Measurements from ENCODE around the gene TRANK1.

Gene TRANK1

DNA sequence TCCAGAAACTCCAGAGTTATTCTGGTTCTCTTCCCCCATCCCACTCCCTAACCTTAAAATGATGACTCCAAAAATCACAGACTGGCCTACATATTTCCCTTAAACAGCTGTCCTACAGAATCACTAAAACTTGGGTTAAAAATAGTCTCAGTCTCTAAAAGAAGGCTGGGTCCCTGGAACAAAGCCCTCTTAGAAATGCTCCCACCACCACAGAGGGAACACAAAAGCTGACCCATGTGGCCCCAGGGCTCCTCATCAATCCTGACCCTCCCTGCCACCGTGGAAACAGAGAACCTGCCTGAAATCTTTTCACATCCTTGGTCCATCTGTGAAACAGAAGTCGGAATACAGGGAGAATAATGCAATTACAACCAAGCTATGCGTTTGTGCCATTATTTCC, 124.8 kb downstream of the TRANK1 start:
- ChIA-PET POLR2A (no interaction called here), CTCF (interaction anchor here (0.8 to 1.0 kb wide), 3 partner anchors 10 to 139 kb away, joined by 3 read pairs; no protein-coding TSS in a partner anchor)
- no peak for DNase-seq (ENCODE audit: low read depth, low spot score)
- no peak overlapping the region for H3K4me3 ChIP-seq (ENCODE audit: low read depth, low read length)
- TF ChIP-seq, protein P1, sequence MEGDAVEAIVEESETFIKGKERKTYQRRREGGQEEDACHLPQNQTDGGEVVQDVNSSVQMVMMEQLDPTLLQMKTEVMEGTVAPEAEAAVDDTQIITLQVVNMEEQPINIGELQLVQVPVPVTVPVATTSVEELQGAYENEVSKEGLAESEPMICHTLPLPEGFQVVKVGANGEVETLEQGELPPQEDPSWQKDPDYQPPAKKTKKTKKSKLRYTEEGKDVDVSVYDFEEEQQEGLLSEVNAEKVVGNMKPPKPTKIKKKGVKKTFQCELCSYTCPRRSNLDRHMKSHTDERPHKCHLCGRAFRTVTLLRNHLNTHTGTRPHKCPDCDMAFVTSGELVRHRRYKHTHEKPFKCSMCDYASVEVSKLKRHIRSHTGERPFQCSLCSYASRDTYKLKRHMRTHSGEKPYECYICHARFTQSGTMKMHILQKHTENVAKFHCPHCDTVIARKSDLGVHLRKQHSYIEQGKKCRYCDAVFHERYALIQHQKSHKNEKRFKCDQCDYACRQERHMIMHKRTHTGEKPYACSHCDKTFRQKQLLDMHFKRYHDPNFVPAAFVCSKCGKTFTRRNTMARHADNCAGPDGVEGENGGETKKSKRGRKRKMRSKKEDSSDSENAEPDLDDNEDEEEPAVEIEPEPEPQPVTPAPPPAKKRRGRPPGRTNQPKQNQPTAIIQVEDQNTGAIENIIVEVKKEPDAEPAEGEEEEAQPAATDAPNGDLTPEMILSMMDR (IDR thresholded peaks at IDR 0.05; ENCODE audit: insufficient read depth, low read length, missing control alignments): no peak

- TF ChIP-seq, protein P1 (IDR thresholded peaks at IDR 0.05; ENCODE audit: insufficient read depth, low read length, missing control alignments): no peak
- DNase-seq (ENCODE audit: low read depth, low spot score): no peak
- POLR2A ChIA-PET: no interaction called here
- no peak overlapping the region for H3K4me3 ChIP-seq (ENCODE audit: low read depth, low read length)
- CTCF ChIA-PET: interaction anchor here (0.7 to 0.9 kb wide), 2 partner anchors 11 to 960 kb away, joined by 3 read pairs; no protein-coding TSS in a partner anchor
Observed at GRCh38 chr3:36817806-36818533, 126.9 kb downstream of the TRANK1 start.

DNA sequence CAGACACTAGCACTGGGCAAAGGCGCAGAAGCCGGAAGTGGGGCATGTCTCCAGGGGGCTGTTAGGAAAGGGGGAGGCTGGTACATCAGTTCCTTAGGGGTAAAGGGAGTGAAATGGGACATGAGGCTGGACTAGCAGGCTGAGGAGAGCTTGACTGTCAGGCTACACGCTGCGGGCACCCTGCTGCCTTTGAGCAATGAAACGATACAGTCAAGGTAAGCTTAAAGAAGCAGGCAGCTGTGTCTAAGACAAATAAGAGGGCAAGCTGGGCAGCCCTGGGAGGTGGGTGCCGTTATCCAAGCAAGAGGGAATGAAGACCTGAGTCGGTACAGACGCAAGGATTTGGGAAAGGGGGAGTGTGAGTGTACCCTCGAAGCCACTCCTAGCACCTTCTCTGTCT, 129.5 kb downstream of the TRANK1 start:
- no peak for DNase-seq (ENCODE audit: low read depth, low spot score)
- POLR2A ChIA-PET: no interaction called here
- CTCF ChIA-PET: interaction anchor here (4.2 kb wide), 1 partner anchor 10 kb away, joined by 17 read pairs; no protein-coding TSS in a partner anchor
- no peak overlapping the region for H3K4me3 ChIP-seq (ENCODE audit: low read depth, low read length)
- TF ChIP-seq, protein P1 (IDR thresholded peaks at IDR 0.05; ENCODE audit: insufficient read depth, low read length, missing control alignments): no peak

- H3K4me3 ChIP-seq (ENCODE audit: low read depth, low read length): no peak overlapping the region
- TF ChIP-seq, protein P1 (IDR thresholded peaks at IDR 0.05; ENCODE audit: insufficient read depth, low read length, missing control alignments): peak; percentile 8
- ChIA-PET POLR2A (no interaction called here), CTCF (interaction anchor here (0.7 to 4.2 kb wide), 3 partner anchors 11 to 143 kb away, joined by 3 to 17 read pairs (median 3); no protein-coding TSS in a partner anchor)
- no peak for DNase-seq (ENCODE audit: low read depth, low spot score)
Observed at GRCh38 chr3:36814776-36815175, 130.1 kb downstream of the TRANK1 start.

DNA sequence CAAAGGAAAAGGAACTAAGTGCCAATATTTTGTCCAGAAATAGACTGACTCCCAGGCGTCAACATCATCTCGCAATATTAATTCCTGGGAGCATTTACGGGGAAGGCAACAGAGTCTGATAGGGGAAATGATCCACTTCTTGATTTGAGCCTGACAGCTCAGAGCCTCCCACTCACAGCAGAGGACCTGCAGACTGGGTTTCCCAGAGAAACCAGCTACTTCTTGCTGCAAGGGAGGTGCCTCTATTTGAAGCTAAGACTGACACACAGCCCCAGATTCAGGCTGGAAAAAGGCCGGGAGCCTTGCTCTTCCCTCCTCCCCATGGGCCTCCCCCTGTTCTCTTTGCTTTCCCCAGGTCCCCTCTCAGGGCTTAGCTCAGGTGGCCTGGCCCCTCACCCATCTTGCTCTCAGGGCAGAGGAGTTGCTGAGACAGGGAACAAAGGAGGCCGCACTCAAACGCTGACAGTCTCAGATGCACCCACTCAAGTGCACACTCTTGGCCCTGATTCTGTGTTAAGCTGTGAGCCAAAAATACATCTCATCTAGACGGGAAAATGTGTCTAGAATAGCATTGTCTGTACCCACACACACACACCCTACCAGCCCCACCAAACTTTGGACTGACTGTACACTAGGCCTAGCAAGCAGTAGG, 130.7 kb downstream of the TRANK1 start:
- no peak overlapping the region for H3K4me3 ChIP-seq (ENCODE audit: low read depth, low read length)
- ChIA-PET POLR2A (no interaction called here), CTCF (interaction anchor here (0.7 to 4.2 kb wide), 3 partner anchors 12 to 144 kb away, joined by 3 to 17 read pairs (median 3); no protein-coding TSS in a partner anchor)
- DNase-seq (ENCODE audit: low read depth, low spot score): no peak
- TF ChIP-seq, protein P1 (IDR thresholded peaks at IDR 0.05; ENCODE audit: insufficient read depth, low read length, missing control alignments): no peak

DNA sequence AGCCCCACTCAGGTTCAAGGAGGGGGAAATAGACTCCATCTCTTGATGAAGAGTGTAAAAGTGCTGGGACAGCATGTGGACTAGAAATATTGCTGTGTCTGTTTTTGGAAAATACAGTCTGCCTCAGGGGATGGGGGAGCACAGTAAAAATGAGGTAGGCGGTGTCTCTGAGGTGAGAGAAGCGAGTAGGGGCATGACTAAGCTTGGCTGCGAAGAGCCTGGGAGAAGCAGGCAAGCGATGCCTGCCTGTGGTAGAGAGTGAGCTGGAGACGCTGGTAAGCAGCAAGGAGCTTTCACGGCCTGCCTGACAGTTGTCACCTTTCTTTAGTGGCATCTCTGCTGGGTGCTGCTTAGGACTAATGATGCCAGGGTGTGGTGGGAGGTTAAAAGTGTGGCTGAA, 131.5 kb downstream of the TRANK1 start:
- ChIA-PET CTCF (interaction anchor here (1.2 to 4.2 kb wide), 2 partner anchors 12 to 55 kb away, joined by 7 to 17 read pairs; no protein-coding TSS in a partner anchor), POLR2A (no interaction called here)
- H3K4me3 ChIP-seq (ENCODE audit: low read depth, low read length): no peak overlapping the region
- DNase-seq (ENCODE audit: low read depth, low spot score): no peak
- TF ChIP-seq, protein P1 (IDR thresholded peaks at IDR 0.05; ENCODE audit: insufficient read depth, low read length, missing control alignments): no peak

Data from AG04449 (cell line).